HFF-Myc (cell line): ENCODE results near the gene DNAJC27.

Experiments used
- DNase-seq: peaks from one replicate; pipeline ENCODE4 v3.0.0-alpha.2; 2011; ENCODE audit warnings: low read depth; ENCODE audit errors: extremely low read depth
- H3K4me3 ChIP-seq: replicated peaks from 2 replicates; pipeline ENCODE4 v1.5.1; 2011; ENCODE audit warnings: low read depth, mild to moderate bottlenecking, control low read depth, low read length
- CTCF ChIP-seq: IDR thresholded peaks from 2 replicates; pipeline ENCODE4 v1.5.1; 2012; ENCODE audit warnings: mild to moderate bottlenecking, low read depth, low read length, control low read depth; ENCODE audit errors: missing control alignments

DNAJC27 gene

GRCh38 chr2:24984912-24985311 is 13.2 kb upstream of the DNAJC27 start:
- no peak overlapping the region for H3K4me3 ChIP-seq
- no peak for DNase-seq
- no peak for TF ChIP-seq CTCF

GRCh38 chr2:24981411-24982136 is 9.8 kb upstream of the DNAJC27 start:
- no peak for TF ChIP-seq CTCF
- no peak overlapping the region for H3K4me3 ChIP-seq
- no peak for DNase-seq

- DNase-seq = no peak
- H3K4me3 ChIP-seq = no peak overlapping the region
- no peak for TF ChIP-seq CTCF
Observed at GRCh38 chr2:24978661-24979060, 6.9 kb upstream of the DNAJC27 start.

- TF ChIP-seq CTCF = no peak
- no peak for DNase-seq
- no peak overlapping the region for H3K4me3 ChIP-seq
Observed at GRCh38 chr2:24977631-24978030, 5.9 kb upstream of the DNAJC27 start.

GRCh38 chr2:24973812-24974211 is 2.1 kb upstream of the DNAJC27 start:
- DNase-seq = no peak
- TF ChIP-seq CTCF = no peak
- no peak overlapping the region for H3K4me3 ChIP-seq

- no peak for TF ChIP-seq CTCF
- DNase-seq = no peak
- H3K4me3 ChIP-seq = peak overlapping the region; percentile 67
Observed at GRCh38 chr2:24972315-24972961, 683 bp upstream of the DNAJC27 start.

GRCh38 chr2:24971286-24971535 is 544 bp downstream of the DNAJC27 start:
- no peak for TF ChIP-seq CTCF
- no peak for DNase-seq

More at GRCh38 chr2:24971286-24971535, 544 bp downstream of the DNAJC27 start:
- H3K4me3 ChIP-seq = peak overlapping the region; percentile 67
